Skin epidermis (tissue), 12 donors: ENCODE measurements around the gene HOXC5.

Source experiments
- H3K27ac ChIP-seq, 21 experiments: fragments of 200-600 bp; sonication (generic) in 11 of 21; one replicate each; pipeline ENCODE4 v1.5.0; 2020; ENCODE audit warnings: mild to moderate bottlenecking in 3 of 21, inconsistent platforms in 2 of 21, moderate library complexity in 2 of 21
- H3K4me3 ChIP-seq, 7 experiments: fragments of 200-600 bp; sonication (generic) in 2 of 7; one replicate each; pipeline ENCODE4 v1.5.0; 2020; ENCODE audit warnings: inconsistent platforms in 2 of 7, mild to moderate bottlenecking in 2 of 7, moderate library complexity in 1 of 7

Gene HOXC5

DNA sequence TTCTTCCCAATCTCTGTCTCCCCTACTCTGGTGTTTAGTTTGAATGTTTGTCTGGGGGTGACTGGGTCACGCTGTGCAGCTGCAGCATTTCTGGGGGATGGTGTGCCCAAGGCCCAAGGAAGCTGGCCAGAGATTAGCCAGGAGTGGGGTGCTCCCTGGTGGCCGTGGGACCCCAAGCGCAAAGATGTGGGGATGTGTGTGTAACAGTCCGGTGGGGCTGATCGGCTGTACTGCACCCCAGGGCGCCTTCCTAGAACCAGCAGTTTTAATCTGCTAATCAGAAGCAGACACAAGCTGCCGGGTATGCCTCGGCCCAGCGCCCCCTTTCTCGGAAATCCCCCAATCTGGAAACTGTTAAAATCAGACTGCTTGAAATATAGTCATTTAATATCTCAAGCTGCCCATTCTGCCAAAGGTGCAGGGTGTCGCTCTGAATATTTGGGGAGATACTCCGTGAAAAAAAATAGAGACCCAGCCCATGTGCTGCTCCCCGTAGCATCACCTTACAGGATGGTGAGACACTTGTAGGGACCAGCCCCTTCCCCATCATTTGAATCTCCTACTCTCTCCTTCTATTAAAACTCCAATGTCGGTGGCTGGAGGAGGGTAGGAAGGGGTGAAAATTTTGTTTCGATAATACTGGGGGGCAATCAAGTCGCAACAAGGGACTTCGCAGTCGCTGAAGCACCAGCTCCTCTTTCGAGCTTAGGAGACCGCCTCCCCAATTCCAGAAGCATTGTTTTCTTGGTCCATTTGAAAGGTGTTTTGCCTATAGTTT is 28.6 kb upstream of the HOXC5 start:
- H3K27ac ChIP-seq, result peak overlapping the region in 5 of 21 experiments; percentile 14 to 99 (median 97)
- H3K4me3 ChIP-seq, result no peak overlapping the region

DNA sequence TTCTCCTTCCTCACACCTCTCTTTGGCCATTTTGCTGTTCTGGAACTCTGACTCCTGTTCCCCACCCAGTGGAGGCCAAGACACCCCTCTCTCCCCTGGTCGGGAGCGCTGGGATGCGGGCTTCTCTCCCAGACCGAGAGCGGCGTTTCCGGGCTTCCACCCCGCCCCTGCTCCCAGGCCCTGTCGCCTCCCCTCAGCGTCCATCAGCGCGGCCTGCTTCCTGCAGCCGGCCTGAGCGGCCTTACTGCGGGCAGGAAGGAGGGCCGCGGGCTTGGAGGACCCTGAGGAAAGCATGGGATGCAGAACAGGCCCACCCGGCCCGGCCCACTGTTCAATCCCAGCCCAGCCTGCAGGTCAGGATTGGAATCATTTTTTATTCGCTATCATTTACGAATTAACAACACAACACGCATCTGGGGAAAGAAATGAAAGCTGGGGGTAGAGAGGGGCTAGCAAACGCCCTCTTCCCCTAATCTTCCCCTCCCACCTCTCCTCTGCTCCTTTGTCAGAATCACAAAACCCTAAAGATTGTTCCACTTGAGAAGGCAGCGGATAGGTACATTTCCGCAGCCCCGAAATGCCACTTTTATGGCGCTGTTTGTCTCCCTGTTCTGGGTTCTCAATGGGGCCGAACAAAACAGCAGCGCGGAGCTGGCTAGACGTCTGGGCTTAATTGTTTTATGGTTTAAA is 27.9 kb upstream of the HOXC5 start:
- H3K27ac ChIP-seq, result peak overlapping the region in 3 of 21 experiments; percentile 97 to 99 (median 98)
- H3K4me3 ChIP-seq, result peak overlapping the region in 1 of 7 experiments; percentile 6

DNA sequence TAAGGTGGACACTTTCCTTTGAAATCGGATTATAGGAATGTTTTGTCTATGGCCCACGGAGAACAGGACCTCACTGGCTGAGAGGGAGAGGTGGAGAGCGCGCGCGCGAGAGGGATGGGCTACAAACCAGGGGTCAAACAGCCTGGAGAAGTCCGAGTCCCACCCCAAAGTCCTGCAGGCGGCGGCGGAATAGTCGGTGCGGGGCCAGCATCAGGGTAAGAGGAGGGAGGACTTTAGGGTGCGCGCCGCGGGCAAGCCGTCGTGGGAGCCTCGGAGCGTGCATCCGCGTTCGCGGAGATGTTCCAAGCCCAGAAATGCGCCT is 27.4 kb upstream of the HOXC5 start:
- peak overlapping the region in 3 of 21 experiments; percentile 97 to 99 (median 98) for H3K27ac ChIP-seq
- peak overlapping the region in 1 of 7 experiments; percentile 6 for H3K4me3 ChIP-seq

DNA sequence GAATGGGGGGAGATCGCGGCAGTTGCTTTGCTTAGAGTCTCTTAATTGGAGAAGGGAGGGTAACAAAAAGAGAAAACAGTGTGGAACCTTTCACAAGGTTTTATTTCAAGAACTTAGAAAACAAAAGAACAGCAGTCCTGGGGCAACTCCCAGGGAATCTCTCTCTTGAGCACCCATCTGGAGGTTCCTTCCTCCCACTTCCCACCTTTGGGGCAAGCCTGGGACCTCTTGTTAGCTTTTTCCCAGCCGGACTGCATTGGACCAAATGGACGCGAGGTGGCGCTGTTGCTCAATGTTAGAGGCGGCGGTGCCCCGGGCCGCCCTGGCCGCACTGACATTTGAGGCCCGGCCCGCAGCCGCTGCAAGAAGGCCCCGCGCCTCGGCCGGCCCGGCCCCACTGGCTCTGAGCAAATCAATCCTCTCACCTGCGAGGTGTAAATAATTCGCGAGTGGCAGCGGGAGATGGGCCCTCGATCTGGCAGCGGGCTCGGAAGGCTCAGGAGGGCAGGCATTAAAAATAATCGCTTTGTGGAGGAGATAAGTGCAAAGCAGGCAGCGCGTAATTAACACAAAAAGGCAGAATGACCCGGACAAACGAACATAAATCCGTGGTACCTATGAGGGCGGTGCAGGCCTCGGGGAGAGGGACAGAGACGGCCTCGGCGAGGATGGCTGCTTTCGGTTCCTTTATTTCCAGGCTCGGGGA is 26.8 kb upstream of the HOXC5 start:
- Histone ChIP-seq H3K4me3 (peak overlapping the region in 6 of 7 experiments; percentile 4 to 23 (median 14)), H3K27ac (peak overlapping the region in 8 of 21 experiments; percentile 26 to 99 (median 60))

DNA sequence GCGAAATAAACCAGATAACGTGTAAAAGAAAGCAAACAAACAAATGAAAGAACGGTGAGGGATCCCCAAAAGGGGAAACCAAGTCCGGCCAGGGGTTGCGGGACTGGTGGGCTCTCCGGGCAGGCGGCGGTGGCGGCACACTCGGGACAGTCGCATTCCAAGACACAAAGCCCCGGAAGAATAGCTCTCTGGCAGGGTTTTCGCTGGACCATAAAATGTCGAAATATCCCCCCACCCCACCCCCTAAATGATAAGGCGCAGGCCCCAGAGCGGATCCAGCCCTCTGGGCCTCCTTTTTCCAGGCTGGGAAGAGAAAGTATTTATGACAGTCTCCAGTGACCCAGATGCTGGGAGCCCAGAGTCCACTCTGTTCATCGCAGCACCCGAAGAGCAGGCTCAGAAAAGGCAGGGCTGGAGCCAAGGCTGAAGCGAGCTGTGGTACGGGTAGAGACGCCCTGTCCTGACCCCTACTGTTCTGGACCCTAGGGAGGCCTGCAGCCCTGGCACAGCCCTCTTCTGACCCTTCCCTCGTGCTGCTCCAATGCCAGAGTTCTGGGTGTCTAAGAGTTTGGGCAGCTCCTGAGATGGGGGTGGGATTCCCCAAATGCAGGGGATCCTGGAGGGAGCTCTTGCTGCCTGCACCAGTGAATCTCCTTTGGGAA is 26.2 kb upstream of the HOXC5 start:
- Histone ChIP-seq H3K27ac (peak overlapping the region in 8 of 21 experiments; percentile 26 to 99 (median 60)), H3K4me3 (peak overlapping the region in 6 of 7 experiments; percentile 4 to 23 (median 14))

DNA sequence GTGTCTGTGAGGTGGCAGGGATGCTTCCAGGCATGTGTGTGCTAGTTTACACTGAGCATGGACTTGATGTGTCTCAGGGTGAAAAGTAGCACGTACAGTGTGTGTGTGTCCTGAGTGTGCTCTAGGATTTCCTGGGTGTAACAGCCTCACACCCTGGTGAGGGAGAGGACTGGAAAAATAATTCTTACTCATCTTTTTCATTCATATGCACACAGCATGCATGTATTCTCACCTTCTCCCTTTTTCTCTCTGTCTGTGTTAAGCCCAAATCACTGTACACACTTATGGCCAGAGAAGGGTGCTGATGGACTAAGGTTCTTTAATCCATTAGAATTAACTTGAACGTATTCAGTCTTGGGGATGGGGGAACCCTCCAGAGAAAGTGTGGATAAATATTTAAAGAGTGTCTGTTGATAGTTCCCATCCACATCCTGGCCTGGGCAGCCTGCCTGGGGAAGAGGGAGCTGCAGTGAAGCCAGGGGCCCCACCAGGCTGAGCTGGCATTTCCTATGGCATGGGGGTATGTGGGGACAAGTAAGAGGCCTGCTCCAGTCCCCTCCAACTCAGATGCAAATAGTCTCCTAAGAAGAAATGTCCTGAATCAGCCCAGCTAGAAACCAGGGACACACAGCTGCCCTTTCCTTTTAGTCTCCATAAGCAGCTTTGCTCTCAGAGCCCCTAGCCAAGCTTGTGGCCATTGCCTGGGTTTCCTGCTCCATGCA is 25.2 kb upstream of the HOXC5 start:
- Histone ChIP-seq H3K27ac (peak overlapping the region in 4 of 21 experiments; percentile 68 to 98 (median 92)), H3K4me3 (no peak overlapping the region)

DNA sequence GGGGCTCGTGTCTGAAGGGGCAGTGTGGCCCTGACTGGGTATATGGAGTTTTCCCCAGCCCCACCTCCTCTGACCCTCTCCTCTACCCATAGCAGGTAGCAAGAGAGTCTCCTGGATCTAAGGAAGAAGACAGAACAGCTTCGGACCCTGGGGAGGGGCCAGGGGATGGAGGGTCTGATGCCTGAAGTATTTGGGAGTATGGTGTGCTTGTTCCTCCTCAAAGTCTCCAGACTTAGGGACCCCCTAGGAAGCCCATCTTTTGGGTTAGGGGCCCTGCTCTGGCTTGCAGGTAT is 24.6 kb upstream of the HOXC5 start:
- Histone ChIP-seq H3K4me3 (no peak overlapping the region), H3K27ac (peak overlapping the region in 5 of 21 experiments; percentile 68 to 98 (median 86))

DNA sequence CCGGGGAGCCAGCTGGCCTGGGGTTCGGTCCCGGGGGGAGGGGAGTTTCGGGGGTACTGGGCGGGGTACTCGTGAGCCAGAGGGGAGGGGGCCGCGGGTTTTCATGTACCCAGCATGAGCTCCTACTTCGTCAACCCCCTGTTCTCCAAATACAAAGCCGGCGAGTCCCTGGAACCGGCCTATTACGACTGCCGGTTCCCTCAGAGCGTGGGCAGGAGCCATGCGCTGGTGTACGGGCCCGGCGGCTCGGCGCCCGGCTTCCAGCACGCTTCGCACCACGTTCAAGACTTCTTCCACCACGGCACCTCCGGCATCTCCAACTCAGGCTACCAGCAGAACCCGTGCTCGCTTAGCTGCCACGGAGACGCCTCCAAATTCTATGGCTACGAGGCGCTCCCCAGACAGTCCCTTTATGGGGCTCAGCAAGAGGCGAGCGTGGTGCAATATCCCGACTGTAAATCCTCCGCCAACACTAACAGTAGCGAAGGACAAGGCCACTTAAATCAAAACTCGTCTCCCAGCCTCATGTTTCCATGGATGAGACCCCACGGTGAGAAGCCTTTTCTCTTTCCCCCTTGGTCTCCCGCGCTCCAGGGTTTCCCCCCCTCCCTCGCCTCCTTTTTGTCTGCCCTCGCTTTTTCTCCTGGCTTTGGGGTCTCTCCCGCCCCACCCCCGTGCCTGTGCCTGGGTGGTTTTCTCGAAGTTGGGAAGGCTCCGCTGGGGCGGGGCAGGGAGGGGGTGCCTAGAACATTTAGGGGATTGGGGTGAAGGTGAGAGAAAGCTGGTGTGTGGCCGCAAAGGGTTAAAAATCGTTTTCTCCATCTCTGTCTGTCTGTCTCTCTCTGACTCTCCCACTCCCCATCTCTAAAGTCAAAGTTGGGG is 23.4 kb upstream of the HOXC5 start:
- Histone ChIP-seq H3K4me3 (peak overlapping the region; percentile 20 to 41 (median 32)), H3K27ac (peak overlapping the region in 11 of 21 experiments; percentile 37 to 98 (median 70))

GRCh38 chr12:54010053-54010971 is 22.5 kb upstream of the HOXC5 start:
- H3K4me3 ChIP-seq, result peak overlapping the region in 3 of 7 experiments; percentile 32 to 41 (median 35)
- peak overlapping the region in 10 of 21 experiments; percentile 37 to 98 (median 76) for H3K27ac ChIP-seq

DNA sequence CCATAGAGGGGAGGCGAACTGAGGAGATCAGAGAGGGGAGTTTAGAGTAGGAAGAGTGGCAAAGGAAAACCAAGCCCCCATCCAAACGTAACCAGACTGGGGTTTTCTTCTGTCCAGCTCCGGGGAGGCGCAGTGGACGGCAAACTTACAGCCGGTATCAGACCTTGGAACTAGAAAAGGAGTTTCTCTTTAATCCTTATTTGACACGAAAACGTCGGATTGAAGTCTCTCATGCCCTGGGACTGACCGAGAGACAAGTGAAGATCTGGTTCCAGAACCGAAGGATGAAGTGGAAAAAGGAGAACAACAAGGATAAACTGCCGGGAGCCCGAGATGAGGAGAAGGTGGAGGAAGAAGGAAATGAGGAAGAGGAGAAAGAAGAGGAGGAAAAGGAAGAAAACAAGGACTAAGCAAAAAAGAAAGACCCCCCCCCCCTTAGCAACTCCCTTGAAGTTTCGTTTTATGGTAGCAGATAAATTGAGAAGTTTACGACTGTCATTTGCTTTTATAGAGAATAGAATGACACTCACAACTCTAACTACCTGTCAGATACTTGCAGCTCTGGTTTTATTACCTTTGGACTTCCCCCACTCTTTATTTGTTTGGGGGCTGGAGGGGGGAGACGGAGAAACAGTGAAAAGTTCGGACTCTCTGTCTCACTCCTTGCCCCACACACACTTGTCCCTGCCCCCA is 21.7 kb upstream of the HOXC5 start:
- H3K27ac ChIP-seq, result peak overlapping the region in 6 of 21 experiments; percentile 65 to 98 (median 85)

GRCh38 chr12:54011665-54012532 is 21.0 kb upstream of the HOXC5 start:
- no peak overlapping the region for H3K4me3 ChIP-seq

More for the DNA sequence above, 21.7 kb upstream of the HOXC5 start:
- H3K4me3 ChIP-seq, result peak overlapping the region in 2 of 7 experiments; percentile 5 to 15

DNA sequence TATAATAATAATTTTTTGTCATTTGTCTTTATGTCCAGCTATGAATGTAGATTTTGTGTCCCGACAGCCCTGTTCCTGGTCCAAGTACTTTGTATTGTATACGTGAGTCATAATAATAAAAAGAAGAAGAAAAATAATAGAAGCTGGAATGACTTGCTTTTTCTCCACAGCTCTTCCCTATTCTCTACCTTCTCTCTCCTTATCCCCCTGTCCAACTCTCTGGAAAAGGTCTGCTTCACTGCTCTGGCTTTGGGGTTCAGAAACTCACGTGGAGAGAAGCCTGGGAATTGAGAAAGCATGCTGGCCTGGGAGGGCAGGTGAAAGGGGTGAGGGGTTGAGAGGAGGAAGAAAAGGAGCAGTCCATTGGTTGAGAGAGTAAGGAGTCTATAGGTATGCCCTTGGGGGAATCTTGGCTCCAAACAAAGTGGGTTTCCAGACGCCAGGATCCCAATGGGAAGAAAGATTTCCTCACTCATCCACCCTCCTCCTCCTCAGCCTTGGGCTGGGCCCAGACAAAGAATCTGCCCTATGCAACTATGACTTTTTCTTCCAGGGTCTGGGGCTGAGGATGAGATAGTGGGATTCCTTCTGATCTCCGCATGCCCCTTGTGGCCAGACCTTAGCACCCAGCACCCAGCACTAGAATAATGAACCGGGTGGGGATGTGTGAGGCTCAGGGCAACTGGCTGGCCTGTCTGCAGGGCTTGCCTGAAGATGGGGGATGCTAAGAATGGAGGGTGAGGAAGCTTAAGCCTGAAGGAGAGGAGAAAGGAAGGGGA is 20.0 kb upstream of the HOXC5 start:
- H3K27ac ChIP-seq, result peak overlapping the region in 7 of 21 experiments; percentile 12 to 98 (median 61)

More at GRCh38 chr12:54011665-54012532, 21.0 kb upstream of the HOXC5 start:
- peak overlapping the region in 5 of 21 experiments; percentile 65 to 98 (median 84) for H3K27ac ChIP-seq

DNA sequence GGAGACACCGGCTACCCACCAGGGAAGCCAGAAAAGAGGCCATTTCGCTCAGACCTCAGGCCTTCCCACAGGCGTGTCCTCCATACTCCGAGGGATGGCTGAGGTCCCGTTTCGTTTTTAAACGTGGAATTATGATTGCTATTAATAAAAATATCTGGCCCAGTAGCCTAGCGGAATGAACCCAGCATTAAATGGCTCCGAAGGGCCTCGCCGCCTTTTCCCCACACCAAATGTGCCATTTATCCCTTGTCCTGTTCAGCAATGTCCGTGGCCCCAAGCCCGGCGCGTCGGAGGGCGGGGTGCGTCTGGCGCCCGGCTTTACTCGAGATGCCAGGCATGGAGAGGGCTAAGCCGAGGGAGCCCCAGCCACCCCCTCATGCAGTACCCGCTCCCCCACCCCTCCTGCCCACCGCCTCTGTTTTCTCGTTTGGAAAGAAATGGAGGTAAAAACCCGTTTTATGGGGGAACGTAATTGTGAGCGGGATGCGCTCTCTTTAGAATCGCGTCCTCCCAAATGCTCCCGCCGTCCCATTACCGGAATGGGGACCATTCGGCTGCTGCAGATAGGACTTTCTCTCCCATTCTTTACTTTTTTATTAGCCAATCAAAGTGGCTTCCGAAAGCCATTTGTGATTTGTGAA is 18.4 kb upstream of the HOXC5 start:
- no peak overlapping the region for H3K4me3 ChIP-seq
- peak overlapping the region in 9 of 21 experiments; percentile 29 to 98 (median 61) for H3K27ac ChIP-seq

More for the DNA sequence above, 20.0 kb upstream of the HOXC5 start:
- no peak overlapping the region for H3K4me3 ChIP-seq
